Pancreas (tissue), 10 donors: ENCODE data around the gene KRTAP9-1. TPM values are rescaled to one million over a fixed set of nuclear protein-coding genes. Genes with fewer than 3 reads are reported as not detected.

Source experiments
- ATAC-seq, 4 donors: fragments of 200-7000 bp; cut with Tn5 transposase; one replicate each; pipeline versions ENCODE4 v1.8.0 to v1.9.1; 2020; ENCODE audit warnings: mild to moderate bottlenecking in 4 of 4, moderate library complexity in 4 of 4
- DNase-seq, 6 donors: peaks; one replicate each; pipeline ENCODE4 v3.0.0-alpha.2; 2020
- FAIRE-seq: peaks from 2 replicates; lab custom pipeline; 2012; peaks lifted over from hg19 to GRCh38; lab: Jason Lieb, UNC
- H3K27ac ChIP-seq, 4 donors: fragments of 200-600 bp; sonication (generic); 1 replicate in 3 of 4; 2 replicates in 1 of 4; pipeline versions ENCODE4 v1.5.0 to v1.8.0; 2020
- H3K27me3 ChIP-seq, 4 donors: fragments of 200-600 bp; one replicate each; pipeline ENCODE4 v1.8.0; 2021
- H3K36me3 ChIP-seq, 3 donors: fragments of 200-600 bp; sonication (generic) in 1 of 3; one replicate each; pipeline versions ENCODE4 v1.5.0 to v1.8.0; 2020 to 2021
- H3K4me1 ChIP-seq, 3 donors: fragments of 200-600 bp; one replicate each; pipeline ENCODE4 v1.8.0; 2021
- H3K4me3 ChIP-seq, 4 donors: fragments of 200-600 bp; sonication (generic) in 2 of 4; one replicate each; pipeline versions ENCODE4 v1.5.0 to v1.8.0; 2020 to 2021
- H3K9me3 ChIP-seq, 4 donors: fragments of 200-600 bp; one replicate each; pipeline ENCODE4 v1.8.0; 2021
- CTCF ChIP-seq, 4 donors: fragments of 200-600 bp; sonication (generic) in 3 of 4; IDR thresholded peaks; one replicate each; pipeline versions ENCODE4 v1.5.0 to v1.8.0; 2021; ENCODE audit warnings: antibody characterized with exemption in 4 of 4
- WGBS, 2 donors: extraction: QIAGEN DNeasy Blood & Tissue Kit; methylation state at CpG; one replicate each; pipeline ENCODE4 v1.1.7; 2013; 5-methylcytosine and 5-hydroxymethylcytosine counted together
- intact Hi-C, 3 donors: fragments of 100-400 bp; cut with DNase I; formaldehyde crosslinking; loops; one replicate each; pipeline versions ENCODE4 v1.11.1 to v1.14.2; 2022
- polyA plus RNA-seq, 2 donors: library from polyadenylated mRNA; stranded (reverse); fragments of 200-250 nt; gene quantifications; one replicate each; pipeline ENCODE4 v1.2.3, GENCODE V29; 2013
- total RNA-seq, 6 donors: library from RNA; stranded (reverse); fragmentation: NEBNext Ultra II Directional in 4 of 6; extraction: Animal tissue kit (Norgen Biotek cat#: 25700) in 4 of 6; gene quantifications; one replicate each; pipeline versions ENCODE4 v1.2.1 to v1.2.4, GENCODE V29; 2021 to 2023
- donor health status: healthy with polysubstance abuse.
- donor health status: DM: no; HTN: no; CAD: no; lungs with moderate emphysema.
- donor health status: DM: no; HTN: no; CAD: no.
- donor health status: control.
- donor health status: control.
- donor health status: Bipolar disorder and iron deficiency.
- donor health status: DM: yes; HTN: yes; CAD: no.
- donor health status: DM: no; HTN: no; CAD: no.
- donor health status: DM: no; HTN: no; CAD: no.
- donor health status: DM: yes; HTN: yes; CAD: no.

The KRTAP9-1 gene
- total and polyA plus RNA-seq, 8 donors, result not detected

- no peak overlapping the region for H3K27ac ChIP-seq
- H3K27me3 ChIP-seq, result no peaks in the 10 kb centered on the region
- WGBS, 2 donors, result 69 to 92% methylated on average over 1 of the region's 1 CpG
- no peaks in the 10 kb centered on the region for H3K4me1 ChIP-seq
- no peaks in the 10 kb centered on the region for H3K9me3 ChIP-seq
- no peaks in the 10 kb centered on the region for H3K36me3 ChIP-seq
- TF ChIP-seq CTCF (IDR thresholded peaks at IDR 0.05), result no peak
- intact Hi-C loops, result no loop called here
- ATAC-seq (no peak), FAIRE-seq (no peak), DNase-seq (no peak)
- H3K4me3 ChIP-seq, result no peak overlapping the region
These were observed 10.7 kb upstream of the KRTAP9-1 start for GRCh38 chr17:41178843-41179616.

GRCh38 chr17:41184480-41184961 is 5.2 kb upstream of the KRTAP9-1 start, which contains the start of gene KRTAP4-1:
Gene KRTAP4-1, minus strand, starts transcription at chr17:41184911. Its CDS starts 57 bp downstream, at chr17:41184854.
- no peaks in the 10 kb centered on the region for H3K4me1 ChIP-seq

GRCh38 chr17:41185001-41185400 is 4.7 kb upstream of the KRTAP9-1 start:
- Histone ChIP-seq H3K36me3 (no peaks in the 10 kb centered on the region), H3K4me3 (no peak overlapping the region), H3K9me3 (no peaks in the 10 kb centered on the region), H3K27ac (no peak overlapping the region), H3K27me3 (no peaks in the 10 kb centered on the region), H3K4me1 (no peaks in the 10 kb centered on the region)
- 25 to 26% methylated on average over 1 of the region's 1 CpG for whole genome bisulfite sequencing, 2 donors
- intact Hi-C loops, result no loop called here
- no peak for DNase-seq
- FAIRE-seq, result no peak
- ATAC-seq, result no peak
- no peak for TF ChIP-seq CTCF (IDR thresholded peaks at IDR 0.05)

More at GRCh38 chr17:41184480-41184961, 5.2 kb upstream of the KRTAP9-1 start, which contains the start of gene KRTAP4-1:
- no peaks in the 10 kb centered on the region for H3K36me3 ChIP-seq
- TF ChIP-seq CTCF (IDR thresholded peaks at IDR 0.05), result no peak
- FAIRE-seq (no peak), ATAC-seq (no peak), DNase-seq (peak in 1 of 6 donors; percentile 29)
- no peaks in the 10 kb centered on the region for H3K9me3 ChIP-seq
- 52 to 54% methylated on average over 7 to 9 of the region's 9 CpGs for WGBS, 2 donors
- H3K4me3 ChIP-seq, result no peak within 1 kb of the TSS
- intact Hi-C loops, result no loop called here
- no peaks in the 10 kb centered on the region for H3K27me3 ChIP-seq
- H3K27ac ChIP-seq, result no peak within 1 kb of the TSS

- TF ChIP-seq CTCF (IDR thresholded peaks at IDR 0.05), result no peak
- ATAC-seq (no peak), DNase-seq (no peak), FAIRE-seq (no peak)
- Histone ChIP-seq H3K9me3 (no peaks in the 10 kb centered on the region), H3K36me3 (no peaks in the 10 kb centered on the region), H3K27me3 (no peaks in the 10 kb centered on the region), H3K4me3 (no peak overlapping the region), H3K27ac (no peak overlapping the region), H3K4me1 (no peaks in the 10 kb centered on the region)
- WGBS, 2 donors, result 66 to 70% methylated on average over 2 of the region's 2 CpGs
- intact Hi-C loops, result no loop called here
These were observed 2.8 kb upstream of the KRTAP9-1 start for GRCh38 chr17:41186872-41187271.

GRCh38 chr17:41190328-41190727 is 641 bp downstream of the KRTAP9-1 start:
- 66 to 67% methylated on average over 3 of the region's 3 CpGs for WGBS, 2 donors

More at GRCh38 chr17:41190328-41190727, 641 bp downstream of the KRTAP9-1 start:
- Histone ChIP-seq H3K27ac (no peak overlapping the region), H3K4me3 (no peak overlapping the region), H3K9me3 (no peaks in the 10 kb centered on the region), H3K36me3 (no peaks in the 10 kb centered on the region), H3K4me1 (no peaks in the 10 kb centered on the region), H3K27me3 (no peaks in the 10 kb centered on the region)
- intact Hi-C loops, result no loop called here
- no peak for TF ChIP-seq CTCF (IDR thresholded peaks at IDR 0.05)
- ATAC-seq (no peak), DNase-seq (no peak), FAIRE-seq (no peak)
